Measurements from ENCODE around the gene NPHP4. TPM values are rescaled to one million over a fixed set of nuclear protein-coding genes. Genes with fewer than 3 reads are reported as not detected.

NPHP4 gene
- total RNA-seq, 1 experiment from 2014 or later, result 20.0 TPM

DNA sequence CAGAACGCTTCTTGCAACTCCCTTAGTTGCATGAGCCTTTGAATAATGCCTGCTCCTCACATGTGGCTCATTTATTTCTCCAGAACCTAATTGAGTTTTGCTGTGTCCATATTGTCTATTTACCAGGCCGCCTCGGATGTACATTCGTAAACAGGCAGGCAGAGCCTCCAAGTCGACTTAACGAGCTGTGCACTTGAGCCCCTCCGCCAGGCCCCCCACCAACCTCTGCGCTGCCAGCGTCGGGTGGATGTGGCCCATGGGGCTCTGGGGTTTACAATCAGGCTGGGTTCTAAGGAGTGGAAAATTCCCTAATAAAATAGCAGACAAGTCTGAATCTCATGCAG is 106.1 kb downstream of the NPHP4 start:
- RAD21 ChIA-PET (ENCODE audit: low non-redundant PET in 1 of 2, low total read pairs in 2 of 2, uncharacterized antibody in 2 of 2, unreplicated experiment in 2 of 2), result no interaction called here
- Histone ChIP-seq H3K27me3 (ENCODE audit: insufficient read depth, low read length) (no peaks in the 10 kb centered on the region), H3K9ac (ENCODE audit: low read length) (no peak overlapping the region), H3K4me3 (replicated peaks in 1 of 2; ENCODE audit: low read depth in 1 of 2, low read length in 2 of 2) (no peak overlapping the region), H4K20me1 (ENCODE audit: insufficient read depth) (no peaks in the 10 kb centered on the region), H3K4me1 (ENCODE audit: control insufficient read depth in 1 of 2, insufficient read depth in 2 of 2, low read length in 2 of 2) (no peaks in the 10 kb centered on the region), H3K27ac (ENCODE audit: low read depth, low read length) (no peak overlapping the region), H3K9me3 (ENCODE audit: control insufficient read depth in 1 of 2, insufficient read depth in 1 of 2, low read depth in 1 of 2, low read length in 2 of 2) (no peaks in the 10 kb centered on the region), H2AFZ (ENCODE audit: low read depth, low read length, poor library complexity, severe bottlenecking) (no peak overlapping the region), H3K36me3 (ENCODE audit: control insufficient read depth in 1 of 2, insufficient read depth in 2 of 2, low read length in 2 of 2) (no peaks in the 10 kb centered on the region; a peak in 1 of 4 replicates), H3K79me2 (ENCODE audit: insufficient read depth, low read length) (no peaks in the 10 kb centered on the region), H3K4me2 (ENCODE audit: low read length) (no peak overlapping the region), H3K9me2 (ENCODE audit: insufficient read depth) (no peaks in the 10 kb centered on the region)
- DNase-seq (ENCODE audit: low read depth, low spot score) (no peak), ATAC-seq (no peak)
- POLR2A ChIA-PET, result no interaction called here
- no TSS peak for BruUV-seq (replicated peaks)
- intact Hi-C loops (cut with micrococcal nuclease), result no loop called here
- TF ChIP-seq CBX3 (IDR thresholded peaks at IDR 0.05; ENCODE audit: low read depth) (no peak), JUND (IDR thresholded peaks at IDR 0.05) (no peak), EZH2phosphoT487 (IDR thresholded peaks at IDR 0.05; ENCODE audit: borderline replicate concordance) (no peak), RAD21 (IDR thresholded peaks at IDR 0.05; ENCODE audit: low read depth) (no peak)
- TF ChIP-seq, protein P1, sequence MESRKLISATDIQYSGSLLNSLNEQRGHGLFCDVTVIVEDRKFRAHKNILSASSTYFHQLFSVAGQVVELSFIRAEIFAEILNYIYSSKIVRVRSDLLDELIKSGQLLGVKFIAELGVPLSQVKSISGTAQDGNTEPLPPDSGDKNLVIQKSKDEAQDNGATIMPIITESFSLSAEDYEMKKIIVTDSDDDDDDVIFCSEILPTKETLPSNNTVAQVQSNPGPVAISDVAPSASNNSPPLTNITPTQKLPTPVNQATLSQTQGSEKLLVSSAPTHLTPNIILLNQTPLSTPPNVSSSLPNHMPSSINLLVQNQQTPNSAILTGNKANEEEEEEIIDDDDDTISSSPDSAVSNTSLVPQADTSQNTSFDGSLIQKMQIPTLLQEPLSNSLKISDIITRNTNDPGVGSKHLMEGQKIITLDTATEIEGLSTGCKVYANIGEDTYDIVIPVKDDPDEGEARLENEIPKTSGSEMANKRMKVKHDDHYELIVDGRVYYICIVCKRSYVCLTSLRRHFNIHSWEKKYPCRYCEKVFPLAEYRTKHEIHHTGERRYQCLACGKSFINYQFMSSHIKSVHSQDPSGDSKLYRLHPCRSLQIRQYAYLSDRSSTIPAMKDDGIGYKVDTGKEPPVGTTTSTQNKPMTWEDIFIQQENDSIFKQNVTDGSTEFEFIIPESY (IDR thresholded peaks at IDR 0.05; ENCODE audit: extremely low read depth, insufficient replicate concordance, low read length), result no peak
- TF ChIP-seq, protein P2, sequence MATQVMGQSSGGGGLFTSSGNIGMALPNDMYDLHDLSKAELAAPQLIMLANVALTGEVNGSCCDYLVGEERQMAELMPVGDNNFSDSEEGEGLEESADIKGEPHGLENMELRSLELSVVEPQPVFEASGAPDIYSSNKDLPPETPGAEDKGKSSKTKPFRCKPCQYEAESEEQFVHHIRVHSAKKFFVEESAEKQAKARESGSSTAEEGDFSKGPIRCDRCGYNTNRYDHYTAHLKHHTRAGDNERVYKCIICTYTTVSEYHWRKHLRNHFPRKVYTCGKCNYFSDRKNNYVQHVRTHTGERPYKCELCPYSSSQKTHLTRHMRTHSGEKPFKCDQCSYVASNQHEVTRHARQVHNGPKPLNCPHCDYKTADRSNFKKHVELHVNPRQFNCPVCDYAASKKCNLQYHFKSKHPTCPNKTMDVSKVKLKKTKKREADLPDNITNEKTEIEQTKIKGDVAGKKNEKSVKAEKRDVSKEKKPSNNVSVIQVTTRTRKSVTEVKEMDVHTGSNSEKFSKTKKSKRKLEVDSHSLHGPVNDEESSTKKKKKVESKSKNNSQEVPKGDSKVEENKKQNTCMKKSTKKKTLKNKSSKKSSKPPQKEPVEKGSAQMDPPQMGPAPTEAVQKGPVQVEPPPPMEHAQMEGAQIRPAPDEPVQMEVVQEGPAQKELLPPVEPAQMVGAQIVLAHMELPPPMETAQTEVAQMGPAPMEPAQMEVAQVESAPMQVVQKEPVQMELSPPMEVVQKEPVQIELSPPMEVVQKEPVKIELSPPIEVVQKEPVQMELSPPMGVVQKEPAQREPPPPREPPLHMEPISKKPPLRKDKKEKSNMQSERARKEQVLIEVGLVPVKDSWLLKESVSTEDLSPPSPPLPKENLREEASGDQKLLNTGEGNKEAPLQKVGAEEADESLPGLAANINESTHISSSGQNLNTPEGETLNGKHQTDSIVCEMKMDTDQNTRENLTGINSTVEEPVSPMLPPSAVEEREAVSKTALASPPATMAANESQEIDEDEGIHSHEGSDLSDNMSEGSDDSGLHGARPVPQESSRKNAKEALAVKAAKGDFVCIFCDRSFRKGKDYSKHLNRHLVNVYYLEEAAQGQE (IDR thresholded peaks at IDR 0.05; ENCODE audit: low read depth), result no peak
- CTCF ChIA-PET, result no interaction called here
